Erythroblast (primary cell): ENCODE measurements around the gene GPRASP1.
"Not testable (repeated sequence)": the region's sequence is repeated elsewhere in the genome, so short reads cannot be mapped to it uniquely, and the experiment has no call there.

ENCODE experiments used
- DNase-seq, 2 experiments: peaks; one replicate each; lab custom pipeline; 2025; lab: John Stamatoyannopoulos, UW
- GATA1 ChIP-seq: IDR thresholded peaks from 2 replicates; pipeline ENCODE4 v1.6.1; 2011; ENCODE audit warnings: low read depth, mild to moderate bottlenecking, control low read depth, low read length, moderate library complexity
- POLR2A ChIP-seq: IDR thresholded peaks from 2 replicates; pipeline ENCODE4 v1.6.1; 2011; ENCODE audit warnings: mild to moderate bottlenecking, low read length

The GPRASP1 gene

DNA sequence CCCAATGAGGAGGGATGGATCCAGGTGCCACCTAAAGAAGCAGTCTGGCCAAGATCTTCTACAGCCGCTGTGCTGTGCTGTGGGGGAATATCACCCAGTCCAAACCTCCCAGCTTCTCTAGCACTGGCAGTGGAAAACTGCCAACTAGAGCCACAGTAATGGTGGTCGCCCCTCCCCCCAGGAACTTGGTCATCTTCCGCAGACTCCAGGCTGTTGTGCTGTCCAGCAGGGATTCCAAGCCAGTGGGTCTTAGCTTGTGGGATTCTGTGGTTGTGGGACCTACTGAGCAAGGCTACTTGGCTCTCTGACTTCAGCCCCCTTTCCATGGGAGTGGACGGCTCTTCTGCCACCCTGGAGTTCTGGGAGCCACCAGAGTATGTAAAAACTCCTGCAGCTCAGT is 18.2 kb downstream of the GPRASP1 start:
- TF ChIP-seq POLR2A (no peak), GATA1 (no peak)

DNA sequence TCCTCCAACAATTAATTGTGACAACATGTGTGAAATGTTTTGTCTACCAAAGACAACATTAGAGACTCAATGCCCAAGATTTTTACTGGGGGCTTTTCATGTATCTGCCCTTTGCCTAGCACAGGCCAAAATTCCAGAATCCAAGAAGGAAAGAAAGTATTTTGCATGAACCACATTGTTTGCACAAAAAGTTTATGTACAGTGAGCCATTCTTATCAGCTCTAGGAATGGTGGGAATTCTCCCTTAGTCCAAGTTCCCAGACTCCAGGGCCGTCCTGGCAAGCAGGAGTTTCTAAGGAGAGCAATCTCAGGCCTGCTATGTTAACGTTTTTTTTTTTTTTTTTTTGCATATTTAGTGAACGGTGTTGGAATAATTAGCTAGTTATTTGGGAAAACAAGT is 21.6 kb downstream of the GPRASP1 start:
- DNase-seq = no peak
- TF ChIP-seq GATA1 (no peak), POLR2A (no peak)

More for the DNA sequence above, 18.2 kb downstream of the GPRASP1 start:
- no peak for DNase-seq

DNA sequence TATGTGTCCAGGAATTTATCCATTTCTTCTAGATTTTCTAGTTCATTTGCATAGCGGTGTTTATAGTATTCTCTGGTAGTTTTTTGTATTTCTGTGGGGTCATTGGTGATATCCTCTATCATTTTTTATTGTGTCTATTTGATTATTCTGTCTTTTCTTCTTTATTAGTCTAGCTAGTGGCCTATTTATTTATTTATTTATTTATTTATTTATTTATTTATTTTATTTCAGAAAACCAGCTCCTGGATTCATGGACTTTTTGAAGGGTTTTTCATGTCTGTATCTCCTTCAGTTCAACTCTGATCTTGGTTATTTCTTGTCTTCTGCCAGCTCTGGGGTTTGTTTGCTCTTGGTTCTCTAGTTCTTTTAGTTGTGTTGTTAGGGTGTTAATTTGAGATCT is 26.2 kb downstream of the GPRASP1 start:
- not testable (repeated sequence) for DNase-seq

DNA sequence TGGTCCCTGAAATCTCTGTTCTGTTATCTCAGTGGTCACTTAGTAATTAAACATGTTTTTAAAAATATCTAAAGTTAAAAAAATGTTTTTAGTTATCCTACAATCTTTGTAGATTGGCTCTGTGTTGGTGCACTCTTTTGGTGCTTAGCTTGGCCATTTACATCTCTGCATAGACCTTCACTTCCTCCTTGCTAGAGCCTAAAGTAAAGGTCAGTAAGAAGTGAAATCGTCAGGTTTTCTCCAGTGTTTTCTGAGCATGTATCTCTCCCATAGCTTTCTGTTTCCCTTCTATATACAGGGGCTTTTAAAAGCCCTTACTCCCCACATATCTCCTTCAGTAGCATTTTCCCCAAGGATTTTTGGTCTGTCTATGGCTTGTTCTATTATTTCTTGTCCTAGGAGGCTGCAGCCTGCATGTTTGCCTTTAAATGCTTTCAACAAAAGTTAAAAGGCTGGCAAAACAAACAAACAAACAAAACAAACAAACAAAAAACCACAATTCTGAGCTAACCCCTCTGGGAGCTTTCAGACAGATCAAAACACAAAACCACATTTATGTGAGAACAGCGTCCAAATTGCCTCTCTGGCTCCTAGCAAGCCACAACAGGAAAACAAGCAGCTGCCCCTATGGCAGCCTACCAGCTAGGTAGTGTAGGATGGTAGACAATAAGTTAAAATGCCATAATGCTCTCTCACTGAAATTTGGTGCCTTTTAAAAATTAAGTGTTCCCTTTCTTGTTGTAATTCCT is 33.7 kb downstream of the GPRASP1 start:
- TF ChIP-seq POLR2A (no peak), GATA1 (no peak)
- no peak for DNase-seq

DNA sequence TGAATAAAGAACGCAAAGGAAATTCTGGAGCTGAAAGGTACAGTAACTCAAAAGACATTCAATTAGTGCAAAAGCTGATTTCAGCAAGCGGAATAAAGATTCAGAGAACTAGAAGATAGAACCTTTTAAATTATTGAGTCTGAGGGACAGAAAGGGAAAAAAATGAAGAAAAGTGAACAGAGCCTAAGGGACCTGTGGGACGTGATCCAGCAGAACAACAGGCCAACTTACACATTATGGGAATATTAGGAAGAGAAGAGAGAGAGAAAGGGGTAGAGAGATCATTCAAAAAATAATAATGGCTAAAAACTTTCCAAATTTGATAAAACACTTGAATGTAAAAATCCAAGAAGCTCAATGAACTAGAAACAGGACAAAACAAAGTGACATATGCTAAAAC is 43.5 kb downstream of the GPRASP1 start:
- DNase-seq = no peak

DNA sequence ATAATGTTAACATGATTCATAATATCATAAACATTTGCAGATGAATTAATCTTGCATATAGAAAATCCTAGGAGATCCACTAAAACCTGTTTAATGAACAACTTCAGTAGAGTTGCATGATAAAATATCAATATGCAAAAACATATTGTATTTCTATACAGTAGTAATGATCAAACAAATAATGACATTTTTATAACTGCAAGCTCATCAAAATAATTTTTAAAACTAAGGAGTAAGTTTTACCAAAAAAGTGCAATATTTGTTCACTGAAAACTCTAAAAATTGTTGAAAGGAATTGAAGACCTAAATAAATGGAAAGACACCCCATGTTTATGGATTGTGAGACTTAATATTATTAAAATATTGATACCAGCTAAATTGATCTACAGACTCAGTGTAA is 45.0 kb downstream of the GPRASP1 start:
- no peak for DNase-seq
- TF ChIP-seq POLR2A = no peak

More for the DNA sequence above, 43.5 kb downstream of the GPRASP1 start:
- no peak for TF ChIP-seq POLR2A
- TF ChIP-seq GATA1 = no peak

DNA sequence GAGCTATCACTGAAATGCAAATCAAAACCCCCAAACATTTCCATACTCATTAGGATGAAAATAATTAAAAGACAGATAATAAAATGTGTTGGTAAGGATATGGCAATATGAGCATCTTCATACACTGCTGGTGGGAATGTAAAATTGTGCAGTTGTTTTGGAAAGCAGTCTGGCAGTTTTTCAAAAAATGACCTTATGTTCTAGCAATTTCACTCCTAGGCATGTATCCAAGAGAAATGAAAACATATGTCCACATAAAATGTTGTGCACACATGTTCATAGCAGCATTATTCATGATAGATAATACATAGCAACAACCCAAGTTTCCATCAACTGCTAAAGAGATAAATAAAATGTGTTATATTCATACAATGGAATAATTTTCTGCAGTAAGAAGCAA is 46.2 kb downstream of the GPRASP1 start:
- TF ChIP-seq GATA1 (no peak), POLR2A (no peak)
- no peak for DNase-seq
